T47D (cell line): ENCODE results near the gene RS1.

Source experiments
- DNase-seq, 2 experiments: peaks; one replicate each; pipeline versions ENCODE4 v3.0.0 to v3.0.0-alpha.2; 2011 to 2012; ENCODE audit warnings: low read depth in 1 of 2, low spot score in 1 of 2
- JUND ChIP-seq: IDR thresholded peaks from 2 replicates; pipeline ENCODE4 v1.6.1; 2012; ENCODE audit warnings: low read depth
- in situ Hi-C: cut with HindIII; loops from 2 replicates; pipeline ENCODE4 v1.10.0; 2016; ENCODE audit warnings: low sequenced_read_pairs, low pct_unique_long_range_greater_than_20kb

The RS1 gene

GRCh38 chrX:18654875-18655836 lies 16.8 kb downstream of the RS1 start:
- in situ Hi-C loops: no loop called here
- no peak for TF ChIP-seq JUND
- DNase-seq: peak; percentile 9 to 75

GRCh38 chrX:18652636-18653035 lies 19.3 kb downstream of the RS1 start:
- in situ Hi-C loops: no loop called here
- peak in 1 of 2 experiments; percentile 42 for DNase-seq
- TF ChIP-seq JUND: no peak

- in situ Hi-C loops: no loop called here
- DNase-seq: no peak
- no peak for TF ChIP-seq JUND
These were observed 21.2 kb downstream of the RS1 start for GRCh38 chrX:18650662-18651061.

- in situ Hi-C loops: no loop called here
- no peak for TF ChIP-seq JUND
- DNase-seq: no peak
These were observed 22.4 kb downstream of the RS1 start for GRCh38 chrX:18649498-18649951.

- no peak for TF ChIP-seq JUND
- DNase-seq: no peak
- in situ Hi-C loops: no loop called here
These were observed 24.3 kb downstream of the RS1 start for GRCh38 chrX:18647621-18648020.

- in situ Hi-C loops: no loop called here
- no peak for TF ChIP-seq JUND
- no peak for DNase-seq
These were observed 28.1 kb downstream of the RS1 start for GRCh38 chrX:18643853-18644252.

- in situ Hi-C loops: no loop called here
- TF ChIP-seq JUND: no peak
- DNase-seq: no peak
These were observed 28.7 kb downstream of the RS1 start for GRCh38 chrX:18643243-18643642.

- DNase-seq: no peak
- TF ChIP-seq JUND: no peak
- in situ Hi-C loops: no loop called here
These were observed 31.2 kb downstream of the RS1 start for GRCh38 chrX:18640686-18641085.

- in situ Hi-C loops: no loop called here
- no peak for TF ChIP-seq JUND
These were observed 32.6 kb downstream of the RS1 start for GRCh38 chrX:18639280-18639679.

GRCh38 chrX:18638398-18638797 lies 33.5 kb downstream of the RS1 start:
- no peak for TF ChIP-seq JUND
- in situ Hi-C loops: no loop called here
- DNase-seq: no peak

More at GRCh38 chrX:18639280-18639679, 32.6 kb downstream of the RS1 start:
- DNase-seq: no peak

GRCh38 chrX:18630934-18631333 lies 41.0 kb downstream of the RS1 start:
- in situ Hi-C loops: no loop called here
- no peak for DNase-seq
- no peak for TF ChIP-seq JUND

GRCh38 chrX:18624599-18624998 lies 47.3 kb downstream of the RS1 start:
- no peak for DNase-seq
- no peak for TF ChIP-seq JUND
- in situ Hi-C loops: no loop called here

GRCh38 chrX:18620349-18620748 lies 51.6 kb downstream of the RS1 start:
- in situ Hi-C loops: no loop called here
- peak in 1 of 2 experiments; percentile 71 for DNase-seq
- peak; percentile 66; the same call in 1 of the 2 replicates for TF ChIP-seq JUND
